BE2C (cell line): ENCODE data around the gene NXNL2.

ENCODE experiments used
- DNase-seq: peaks from one replicate; pipeline ENCODE4 v3.0.0-alpha.2; 2020
- H3K27me3 ChIP-seq: fragments of 250-450 bp; sonication (Bioruptor Pico); 2 replicates; pipeline ENCODE4 v1.5.1; 2020; ENCODE audit warnings: mild to moderate bottlenecking
- H3K36me3 ChIP-seq: fragments of 250-450 bp; sonication (Bioruptor Pico); 2 replicates; pipeline ENCODE4 v1.5.1; 2020; ENCODE audit warnings: mild to moderate bottlenecking
- H3K4me1 ChIP-seq: fragments of 250-450 bp; sonication (Bioruptor Pico); 2 replicates; pipeline ENCODE4 v1.5.1; 2020
- H3K4me3 ChIP-seq: 2 replicates; pipeline ENCODE4 v1.5.1; 2011; ENCODE audit warnings: low read depth, low read length
- H3K9me3 ChIP-seq: fragments of 250-450 bp; sonication (Bioruptor Pico); 2 replicates; pipeline ENCODE4 v1.5.1; 2020
- TF ChIP-seq, protein P1 (sequence below): IDR thresholded peaks from 2 replicates; pipeline ENCODE4 v1.5.1; 2012; ENCODE audit warnings: mild to moderate bottlenecking, low read depth, low read length

NXNL2 gene

DNA sequence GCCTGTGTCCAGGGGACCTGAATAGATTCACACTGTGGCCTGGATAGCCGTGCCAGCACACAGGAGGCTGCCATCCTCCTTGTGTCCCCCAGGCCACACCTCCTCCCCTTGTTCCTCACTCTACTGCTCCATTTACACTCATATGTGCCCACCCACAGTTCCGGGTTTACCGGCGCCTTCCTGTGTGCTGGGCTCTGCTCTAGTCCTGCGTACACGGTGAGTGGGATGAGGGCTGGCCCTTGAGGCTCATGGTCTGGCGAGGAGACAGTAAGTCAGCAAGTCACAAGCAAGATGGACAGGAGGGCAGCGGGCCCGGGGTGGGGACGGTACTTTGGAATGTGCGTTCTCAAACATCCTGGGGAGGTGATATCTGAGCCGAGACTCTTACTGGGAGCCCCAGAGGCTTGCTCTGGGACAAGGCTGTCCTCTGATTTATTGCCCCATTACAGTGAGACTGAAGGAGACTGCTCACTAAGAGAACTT, 32.4 kb upstream of the NXNL2 start:
- no peaks in the 10 kb centered on the region for H3K36me3 ChIP-seq
- TF ChIP-seq, protein P1, sequence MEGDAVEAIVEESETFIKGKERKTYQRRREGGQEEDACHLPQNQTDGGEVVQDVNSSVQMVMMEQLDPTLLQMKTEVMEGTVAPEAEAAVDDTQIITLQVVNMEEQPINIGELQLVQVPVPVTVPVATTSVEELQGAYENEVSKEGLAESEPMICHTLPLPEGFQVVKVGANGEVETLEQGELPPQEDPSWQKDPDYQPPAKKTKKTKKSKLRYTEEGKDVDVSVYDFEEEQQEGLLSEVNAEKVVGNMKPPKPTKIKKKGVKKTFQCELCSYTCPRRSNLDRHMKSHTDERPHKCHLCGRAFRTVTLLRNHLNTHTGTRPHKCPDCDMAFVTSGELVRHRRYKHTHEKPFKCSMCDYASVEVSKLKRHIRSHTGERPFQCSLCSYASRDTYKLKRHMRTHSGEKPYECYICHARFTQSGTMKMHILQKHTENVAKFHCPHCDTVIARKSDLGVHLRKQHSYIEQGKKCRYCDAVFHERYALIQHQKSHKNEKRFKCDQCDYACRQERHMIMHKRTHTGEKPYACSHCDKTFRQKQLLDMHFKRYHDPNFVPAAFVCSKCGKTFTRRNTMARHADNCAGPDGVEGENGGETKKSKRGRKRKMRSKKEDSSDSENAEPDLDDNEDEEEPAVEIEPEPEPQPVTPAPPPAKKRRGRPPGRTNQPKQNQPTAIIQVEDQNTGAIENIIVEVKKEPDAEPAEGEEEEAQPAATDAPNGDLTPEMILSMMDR, result no peak
- no peak for DNase-seq
- no peaks in the 10 kb centered on the region for H3K27me3 ChIP-seq
- no peak overlapping the region for H3K4me3 ChIP-seq
- H3K4me1 ChIP-seq, result no peaks in the 10 kb centered on the region
- H3K9me3 ChIP-seq, result no peaks in the 10 kb centered on the region

DNA sequence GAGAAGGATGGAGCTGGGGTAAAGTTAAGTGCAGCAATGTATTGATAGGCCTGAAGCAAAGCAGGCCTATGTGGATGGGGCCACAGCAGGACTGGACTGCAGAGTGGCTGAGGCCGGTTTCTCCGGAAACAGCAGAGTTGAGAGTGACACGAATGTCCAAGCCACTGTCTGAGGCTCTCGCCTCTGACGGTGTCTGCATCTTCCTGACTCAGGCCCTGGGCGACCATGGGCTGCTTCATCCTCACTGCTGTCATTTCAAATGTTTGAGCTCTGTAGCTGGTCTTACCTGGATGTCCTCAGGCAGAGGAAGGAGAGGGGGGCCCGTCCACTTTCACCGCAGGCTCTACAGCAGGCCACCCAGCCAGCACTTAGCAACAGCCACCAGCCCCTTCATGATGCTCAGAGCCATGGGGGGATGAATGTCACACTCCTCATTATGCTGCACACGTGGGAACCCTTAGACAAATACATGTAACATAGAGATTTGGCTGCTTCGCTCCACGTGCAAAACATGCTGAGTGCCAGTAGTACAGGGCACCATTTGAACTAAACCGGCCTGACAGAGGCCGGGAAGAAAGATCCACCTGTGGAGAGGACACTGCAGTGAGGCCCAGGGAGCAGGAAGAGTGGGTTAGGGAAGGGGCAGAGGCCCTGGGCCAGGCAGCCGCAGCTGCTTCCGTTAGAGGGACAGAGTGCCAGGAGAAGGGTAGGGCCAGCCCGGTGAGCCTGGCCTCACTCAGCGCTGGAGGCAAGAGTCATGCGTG, 31.7 kb upstream of the NXNL2 start:
- no peak for DNase-seq
- H3K27me3 ChIP-seq, result no peaks in the 10 kb centered on the region
- H3K4me1 ChIP-seq, result no peaks in the 10 kb centered on the region
- no peak overlapping the region for H3K4me3 ChIP-seq
- H3K9me3 ChIP-seq, result no peaks in the 10 kb centered on the region
- TF ChIP-seq, protein P1, result no peak
- H3K36me3 ChIP-seq, result no peaks in the 10 kb centered on the region

DNA sequence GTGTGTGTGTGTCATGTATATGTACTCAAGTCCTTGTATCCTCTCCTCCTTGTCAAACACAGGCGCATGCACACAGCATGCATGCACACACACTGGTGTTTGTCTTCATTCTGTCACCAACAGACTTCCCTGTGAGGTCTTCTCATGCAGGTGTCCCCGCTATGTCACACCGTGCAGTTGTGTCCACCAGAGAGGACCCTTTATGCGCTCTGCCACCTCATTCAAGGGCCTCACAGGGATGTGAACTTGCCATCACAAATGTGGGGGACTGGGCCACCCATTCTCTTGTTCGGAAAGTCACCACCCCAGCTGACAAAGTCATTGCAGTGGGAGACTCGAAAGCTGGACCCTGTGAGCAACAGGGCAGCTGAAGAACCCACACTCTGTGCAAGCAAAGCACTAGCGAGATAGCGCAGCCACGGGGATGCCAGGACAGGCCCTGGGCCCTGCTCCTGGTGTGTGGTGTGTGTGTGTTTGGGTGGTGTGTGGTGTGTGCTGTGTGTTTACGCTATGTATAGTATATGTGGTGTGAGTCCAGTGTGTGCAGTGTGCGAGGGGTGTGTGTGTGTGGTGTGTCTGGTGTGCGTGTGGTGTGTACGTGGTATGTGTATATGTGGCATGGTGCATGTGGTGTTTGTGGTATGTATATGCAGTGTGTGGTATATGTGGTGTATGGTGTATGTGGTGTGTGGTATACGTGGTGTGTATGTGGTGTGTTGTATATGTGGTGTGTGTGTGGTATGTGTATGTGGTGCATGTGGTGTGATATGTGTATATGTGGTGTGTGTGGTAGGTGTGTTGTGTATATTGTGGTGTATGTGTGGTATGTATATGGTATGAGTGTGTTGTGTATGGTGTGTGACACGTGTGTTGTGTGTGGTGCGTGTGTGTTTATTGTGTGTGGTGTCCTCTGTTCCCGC, 30.9 kb upstream of the NXNL2 start:
- TF ChIP-seq, protein P1, result no peak
- Histone ChIP-seq H3K4me3 (no peak overlapping the region), H3K36me3 (no peaks in the 10 kb centered on the region), H3K4me1 (no peaks in the 10 kb centered on the region), H3K9me3 (no peaks in the 10 kb centered on the region), H3K27me3 (no peaks in the 10 kb centered on the region)
- DNase-seq, result no peak

DNA sequence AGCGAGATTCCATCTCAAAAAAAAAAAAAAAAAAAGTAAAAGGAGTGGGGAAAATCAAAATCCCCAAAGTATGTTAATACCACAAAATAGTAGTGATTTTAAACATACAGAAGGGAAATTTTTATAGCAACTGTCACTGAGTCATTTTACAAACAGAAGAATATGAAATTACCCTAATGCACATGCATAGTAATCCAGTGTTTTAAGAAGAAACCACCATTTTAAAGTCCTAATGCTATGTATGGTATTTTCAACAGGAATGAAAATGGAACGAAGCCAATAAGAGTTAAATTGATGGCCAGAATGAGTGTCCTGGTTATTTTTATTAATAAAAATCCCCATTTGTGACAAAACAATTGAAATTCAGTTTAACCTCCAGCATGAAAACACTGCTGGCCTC, 26.7 kb upstream of the NXNL2 start:
- Histone ChIP-seq H3K36me3 (no peaks in the 10 kb centered on the region), H3K27me3 (no peaks in the 10 kb centered on the region), H3K4me3 (no peak overlapping the region), H3K9me3 (no peaks in the 10 kb centered on the region), H3K4me1 (no peaks in the 10 kb centered on the region)
- no peak for DNase-seq
- TF ChIP-seq, protein P1, result no peak

DNA sequence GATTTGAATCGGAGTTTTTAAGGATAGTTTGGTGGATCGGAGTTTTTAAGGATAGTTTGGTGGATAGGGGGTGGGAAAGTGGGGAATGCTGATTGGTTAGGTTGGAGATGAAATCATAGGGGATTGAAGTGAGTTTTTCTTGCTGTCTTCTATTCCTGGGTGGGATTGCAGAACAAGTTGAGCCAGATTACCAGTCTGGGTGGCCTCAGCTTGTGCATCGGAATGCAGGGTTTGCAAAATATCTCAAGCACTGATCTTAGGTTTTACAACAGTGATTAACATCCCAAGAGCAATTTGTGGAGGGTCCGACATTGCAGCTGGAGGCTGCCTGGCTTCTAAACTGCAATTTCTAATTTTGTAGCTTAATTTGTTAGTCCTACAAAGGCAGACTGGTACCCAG, 23.1 kb upstream of the NXNL2 start:
- Histone ChIP-seq H3K27me3 (no peaks in the 10 kb centered on the region), H3K4me1 (no peaks in the 10 kb centered on the region), H3K9me3 (no peaks in the 10 kb centered on the region), H3K36me3 (no peaks in the 10 kb centered on the region), H3K4me3 (no peak overlapping the region)
- no peak for DNase-seq
- TF ChIP-seq, protein P1, result no peak
